G401 (cell line): ENCODE measurements around the gene PRICKLE2. TPM values are rescaled to one million over a fixed set of nuclear protein-coding genes. Genes with fewer than 3 reads are reported as not detected.
A peak's percentile ranks its signal among the peaks of the same experiment; 100 is the strongest.

ENCODE experiments used
- DNase-seq: peaks from one replicate; pipeline ENCODE4 v3.0.0-alpha.2; 2015; ENCODE audit warnings: low spot score
- in situ Hi-C: cut with HindIII; loops from 2 replicates; pipeline ENCODE4 v1.10.0; 2016; ENCODE audit warnings: low sequenced_read_pairs, mixed read lengths
- total RNA-seq: library from RNA; depleted of rRNA; stranded (reverse); fragments of >200 nt; shearing (Covaris generic); gene quantifications from 2 replicates; pipeline ENCODE4 v1.2.3, GENCODE V29; 2014

PRICKLE2 gene
- total RNA-seq, 1 experiment from 2014 or later: 0.31 TPM

DNA sequence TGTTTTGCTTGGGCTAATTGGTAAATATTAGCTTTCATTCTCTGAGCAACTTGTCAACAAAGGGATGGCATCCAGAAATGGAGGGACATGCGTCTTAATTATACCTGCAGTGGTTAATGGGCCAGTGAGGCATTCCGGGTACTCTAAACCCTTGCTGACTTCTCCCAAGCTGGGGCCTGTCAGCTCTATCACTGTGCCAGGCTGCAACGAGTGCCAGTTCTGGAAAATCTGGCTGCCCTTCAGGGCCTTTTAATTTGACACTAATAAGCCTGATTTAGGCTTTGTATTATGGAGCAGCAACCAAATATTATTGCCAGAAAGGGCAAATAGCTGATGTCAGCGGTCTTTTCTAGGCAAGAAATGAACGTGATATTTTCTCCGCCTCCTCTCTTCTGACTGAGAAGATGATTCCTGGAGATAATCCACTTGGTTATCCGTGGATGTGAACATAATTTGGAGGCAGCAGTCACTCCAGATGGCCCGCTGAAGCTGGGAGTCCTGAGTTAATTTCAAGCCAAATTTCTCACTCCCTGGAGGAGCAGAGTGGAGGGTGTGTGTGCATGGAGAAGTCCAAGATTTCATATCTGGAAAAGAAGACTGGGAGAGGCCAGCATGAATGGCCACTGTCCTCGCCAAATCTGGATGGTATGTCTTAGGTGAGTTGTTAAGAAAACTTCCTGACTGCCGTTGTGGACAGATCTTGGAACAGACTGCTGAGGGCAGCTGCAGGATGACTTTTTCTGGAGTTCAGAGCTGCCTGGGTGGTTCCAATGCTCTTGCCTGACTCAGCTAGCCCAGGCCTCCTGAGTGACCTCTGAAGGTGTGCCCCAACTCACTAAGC lies 157.5 kb downstream of the PRICKLE2 start:
- DNase-seq: peak; percentile 91
- in situ Hi-C loops: no loop called here

GRCh38 chr3:64064804-64065203 lies 160.5 kb downstream of the PRICKLE2 start:
- in situ Hi-C loops: no loop called here
- no peak for DNase-seq

DNA sequence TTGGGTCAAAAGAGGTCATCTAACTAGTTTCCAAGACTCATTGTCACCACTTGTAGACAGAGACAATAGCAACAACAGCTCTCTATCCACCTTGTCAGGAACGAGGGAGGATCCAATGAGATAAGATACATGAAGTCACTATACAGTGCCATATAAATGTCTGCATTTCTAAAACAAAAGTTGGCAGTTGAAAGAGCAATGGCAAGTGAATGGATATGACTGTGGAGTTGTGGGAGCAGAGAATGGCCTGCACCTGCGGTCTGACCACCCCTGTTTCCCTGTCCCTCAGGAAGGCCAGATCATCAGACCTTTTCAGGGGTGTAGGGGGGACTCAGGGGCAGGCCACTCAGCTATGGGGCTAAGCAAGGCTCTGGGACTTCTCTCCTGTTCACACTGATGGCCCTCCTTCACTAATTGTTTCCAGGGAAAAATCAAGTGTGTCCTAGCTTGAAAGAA lies 161.3 kb downstream of the PRICKLE2 start:
- in situ Hi-C loops: no loop called here
- DNase-seq: no peak

DNA sequence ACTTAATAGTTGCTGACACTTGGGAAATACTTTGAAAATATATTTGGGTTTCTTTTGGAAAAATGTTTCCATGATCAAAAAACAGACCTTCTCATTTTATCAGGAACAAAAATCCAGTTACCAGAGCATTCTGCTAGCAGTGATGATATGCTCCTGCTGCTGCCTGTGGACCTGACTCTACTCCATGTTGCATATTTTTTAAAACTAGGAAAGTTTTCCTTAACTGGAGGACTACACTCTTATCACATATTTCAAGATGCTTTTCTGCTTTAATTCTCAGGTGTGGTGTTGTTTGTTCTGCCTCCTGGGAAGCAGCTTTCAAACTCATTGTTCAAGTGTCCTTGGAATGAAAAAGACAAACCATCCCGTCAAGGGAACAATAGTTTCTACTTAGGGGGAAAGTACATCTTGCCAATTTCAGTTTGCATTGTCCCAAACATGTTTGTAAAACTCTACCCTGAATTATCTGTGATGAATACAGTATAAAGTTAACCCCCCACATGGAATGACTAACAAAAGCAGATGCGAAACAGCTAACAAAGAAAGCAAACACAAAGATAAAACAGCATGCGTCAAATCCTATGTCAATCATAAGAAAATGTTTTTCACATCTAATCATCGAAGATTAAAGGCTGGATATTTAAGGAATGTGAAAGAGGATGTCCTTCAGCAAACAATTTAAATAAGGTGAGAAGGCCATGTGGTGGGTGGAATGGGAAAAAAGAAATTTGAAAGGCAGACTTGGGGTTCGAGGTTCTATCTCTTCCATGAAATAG lies 161.9 kb downstream of the PRICKLE2 start:
- in situ Hi-C loops: no loop called here

DNA sequence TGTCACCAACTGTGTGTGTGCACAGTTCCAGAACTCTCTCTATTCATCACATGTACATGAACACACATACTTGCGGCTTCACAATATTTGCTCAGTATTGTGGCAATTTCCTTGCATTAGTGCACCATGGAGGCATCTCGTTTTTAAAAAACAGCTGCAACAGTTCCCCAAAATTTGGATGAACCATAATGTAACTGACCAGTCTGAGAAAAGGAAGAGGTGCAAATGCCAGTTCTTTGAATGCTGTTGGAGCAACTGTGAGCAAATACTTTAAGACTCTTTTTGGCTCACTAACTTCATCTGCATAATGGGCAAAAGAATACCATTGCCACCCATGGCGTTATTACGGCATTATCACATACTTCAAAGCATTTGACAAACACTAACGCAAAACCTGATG lies 163.6 kb downstream of the PRICKLE2 start:
- in situ Hi-C loops: no loop called here
- no peak for DNase-seq

More for the DNA sequence above, 161.9 kb downstream of the PRICKLE2 start:
- no peak for DNase-seq

GRCh38 chr3:64059484-64060175 lies 165.6 kb downstream of the PRICKLE2 start:
- DNase-seq: no peak
- in situ Hi-C loops: no loop called here

GRCh38 chr3:64058566-64058965 lies 166.7 kb downstream of the PRICKLE2 start:
- in situ Hi-C loops: no loop called here
- no peak for DNase-seq

DNA sequence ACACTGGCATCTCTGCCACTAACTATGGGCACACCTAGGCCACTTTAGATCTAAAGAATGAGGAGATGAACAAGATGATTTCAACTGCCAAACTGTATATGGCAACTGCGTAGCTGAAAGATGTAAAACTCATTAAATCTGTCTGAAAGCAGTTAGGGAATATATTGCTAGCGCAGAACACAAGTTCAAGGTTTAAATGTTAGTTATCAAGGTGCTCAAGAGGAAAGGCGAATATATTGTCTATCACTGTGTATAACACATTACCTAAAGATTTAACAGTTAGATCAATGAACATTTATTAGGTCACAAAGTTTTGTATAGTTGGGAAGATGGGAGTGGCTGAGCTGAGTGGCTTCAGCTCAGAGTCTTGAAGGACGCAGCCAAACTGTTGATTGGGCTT lies 168.0 kb downstream of the PRICKLE2 start:
- DNase-seq: no peak
- in situ Hi-C loops: no loop called here

- DNase-seq: no peak
- in situ Hi-C loops: no loop called here
Measured at GRCh38 chr3:64056606-64057180, 168.6 kb downstream of the PRICKLE2 start.

DNA sequence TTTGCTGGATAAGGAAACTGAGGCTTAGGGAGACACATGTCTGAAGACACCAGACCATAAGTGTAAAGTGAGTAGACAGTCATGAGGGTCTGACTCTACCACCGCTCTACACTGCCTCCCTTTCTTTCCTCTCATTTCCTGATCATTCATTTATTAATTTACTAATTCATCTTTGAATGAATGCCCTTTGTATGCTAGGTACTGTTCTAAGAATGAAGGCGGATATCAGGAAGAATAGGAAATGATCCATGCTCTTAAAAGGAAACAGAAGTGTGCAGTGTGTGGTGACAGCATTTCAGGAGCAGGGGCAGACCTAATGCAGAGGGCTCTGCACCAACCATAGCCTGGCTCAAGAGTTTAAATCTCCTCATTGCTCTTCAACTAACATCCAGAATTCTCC lies 170.2 kb downstream of the PRICKLE2 start:
- no peak for DNase-seq
- in situ Hi-C loops: no loop called here

DNA sequence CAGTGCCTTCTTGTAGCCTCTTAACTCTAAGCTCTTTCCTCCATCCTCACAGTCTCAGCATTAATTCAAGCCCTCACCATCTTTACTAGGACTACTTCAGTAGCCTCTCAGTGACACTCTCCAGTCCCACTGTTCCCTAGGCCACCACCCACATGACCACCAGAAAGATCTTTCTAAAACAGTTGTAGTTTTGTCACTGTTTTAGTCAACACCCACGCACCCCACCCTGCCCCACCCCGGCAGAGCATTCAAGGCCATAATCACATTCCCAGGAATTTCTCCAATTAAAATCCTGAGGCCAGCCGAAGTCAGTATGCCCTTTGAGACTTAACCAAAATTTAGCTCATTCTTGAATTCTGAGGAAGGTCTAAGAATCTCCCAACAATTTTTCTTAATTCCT lies 170.8 kb downstream of the PRICKLE2 start:
- DNase-seq: no peak
- in situ Hi-C loops: no loop called here

GRCh38 chr3:64053581-64053980 lies 171.7 kb downstream of the PRICKLE2 start:
- in situ Hi-C loops: no loop called here
- DNase-seq: no peak

DNA sequence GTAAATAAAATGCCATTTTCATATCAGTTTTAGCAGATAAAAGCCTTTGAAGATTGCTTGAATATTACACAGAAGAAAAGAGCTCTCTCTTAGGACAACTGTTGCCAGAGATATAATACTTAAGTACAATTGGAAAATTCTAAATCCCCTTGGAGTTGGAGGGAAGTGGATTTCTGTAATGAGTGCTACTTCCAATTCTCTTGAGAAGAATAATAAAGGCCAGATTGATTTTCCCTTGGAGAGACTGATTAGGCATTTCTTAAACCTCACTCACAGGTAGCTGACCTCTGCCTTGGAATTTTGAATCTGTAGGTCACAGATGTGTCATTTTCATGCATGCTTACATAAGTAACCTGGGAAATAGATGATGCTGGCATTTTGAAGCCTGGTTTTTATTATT lies 172.1 kb downstream of the PRICKLE2 start:
- in situ Hi-C loops: no loop called here
- no peak for DNase-seq

- no peak for DNase-seq
- in situ Hi-C loops: loop anchor here (25.0 kb wide), 1 partner anchor 412 kb away; no protein-coding TSS in a partner anchor
Measured at GRCh38 chr3:64049832-64050231, 175.4 kb downstream of the PRICKLE2 start.

DNA sequence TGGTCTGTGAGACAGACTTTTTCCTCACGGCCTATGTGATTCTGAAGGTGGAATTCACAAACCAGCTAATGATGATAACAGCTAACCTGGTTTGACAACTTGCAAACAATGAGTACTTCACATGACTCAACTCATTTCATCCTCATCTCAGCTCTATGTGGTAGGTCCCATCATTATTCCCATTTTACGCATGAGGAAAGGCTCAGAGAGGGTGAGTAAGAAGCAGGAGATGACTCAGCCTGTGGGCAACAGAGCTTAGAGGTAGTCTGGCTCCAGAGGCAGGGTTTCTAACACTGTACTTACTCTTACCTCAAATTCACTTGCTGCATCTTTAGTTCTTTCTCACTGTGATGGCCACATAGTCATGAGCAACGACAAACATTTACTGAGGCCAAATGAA lies 176.1 kb downstream of the PRICKLE2 start:
- DNase-seq: no peak
- in situ Hi-C loops: loop anchor here (25.0 kb wide), 1 partner anchor 413 kb away; no protein-coding TSS in a partner anchor

GRCh38 chr3:64048631-64049061 lies 176.6 kb downstream of the PRICKLE2 start:
- in situ Hi-C loops: loop anchor here (25.0 kb wide), 1 partner anchor 414 kb away; no protein-coding TSS in a partner anchor
- no peak for DNase-seq

- in situ Hi-C loops: loop anchor here (25.0 kb wide), 1 partner anchor 415 kb away; no protein-coding TSS in a partner anchor
- no peak for DNase-seq
Measured at GRCh38 chr3:64047787-64048186, 177.5 kb downstream of the PRICKLE2 start.

- in situ Hi-C loops: loop anchor here (25.0 kb wide), 1 partner anchor 415 kb away; no protein-coding TSS in a partner anchor
- DNase-seq: no peak
Measured at GRCh38 chr3:64046996-64047594, 178.2 kb downstream of the PRICKLE2 start.

DNA sequence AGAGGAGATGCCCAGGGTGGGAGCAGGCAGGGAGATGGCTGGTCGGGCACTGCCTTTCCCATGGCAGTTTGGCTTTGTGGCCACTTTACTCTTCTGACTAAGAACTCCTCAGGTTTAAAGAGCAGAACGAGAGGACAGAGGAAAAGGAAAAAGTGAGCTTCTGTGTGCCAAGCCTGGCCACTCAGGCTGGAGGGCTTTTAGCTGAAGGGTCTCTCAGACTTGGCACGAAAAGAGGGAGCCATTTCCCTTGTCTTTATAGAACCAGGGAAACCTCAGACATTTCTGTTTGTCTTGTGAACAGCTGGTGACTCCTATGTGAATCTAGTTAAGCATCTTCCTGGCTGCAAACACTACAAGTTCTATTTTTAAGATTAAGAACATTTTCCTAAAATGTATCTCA lies 178.7 kb downstream of the PRICKLE2 start:
- in situ Hi-C loops: loop anchor here (25.0 kb wide), 1 partner anchor 416 kb away; no protein-coding TSS in a partner anchor
- DNase-seq: no peak
